Measurements from ENCODE around the gene KCNH1.
A peak's percentile ranks its signal among the peaks of the same experiment; 100 is the strongest.
"Not testable (repeated sequence)": the region's sequence is repeated elsewhere in the genome, so short reads cannot be mapped to it uniquely, and the experiment has no call there.

KCNH1 gene

DNA sequence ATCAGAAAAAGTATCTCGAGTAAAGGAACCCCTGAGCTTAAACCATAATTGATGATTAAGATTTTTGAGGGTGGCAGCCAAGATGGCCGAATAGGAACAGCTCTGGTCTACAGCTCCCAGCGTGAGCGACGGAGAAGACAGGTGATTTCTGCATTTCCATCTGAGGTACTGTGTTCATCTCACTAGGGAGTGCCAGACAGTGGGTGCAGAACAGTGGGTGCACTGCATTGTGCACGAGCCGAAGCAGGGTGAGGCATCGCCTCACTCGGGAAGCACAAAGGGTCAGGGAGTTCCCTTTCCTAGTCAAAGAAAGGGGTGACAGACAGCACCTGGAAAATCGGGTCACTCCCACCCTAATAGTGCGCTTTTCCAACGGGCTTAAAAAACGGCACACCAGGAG, 138.0 kb downstream of the KCNH1 start:
- not testable (repeated sequence) for DNase-seq

DNA sequence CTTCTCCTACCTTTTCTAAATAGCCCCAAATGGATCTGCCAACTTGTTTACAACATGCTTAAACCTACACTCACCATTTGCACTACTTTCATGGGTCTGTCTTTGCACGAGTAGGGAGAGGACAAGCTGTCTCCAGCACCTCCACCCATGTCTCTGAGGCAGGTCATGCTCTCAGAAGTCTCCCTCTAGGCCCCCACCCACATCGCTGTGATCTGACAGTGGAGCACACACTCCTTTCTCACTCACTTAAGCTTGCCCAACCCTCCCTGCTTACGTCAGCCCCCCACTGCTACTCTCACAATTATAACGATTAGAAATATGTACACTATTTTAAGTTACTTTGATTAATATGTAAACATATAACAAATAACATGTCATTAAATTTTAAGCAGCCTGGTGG, 141.1 kb downstream of the KCNH1 start:
- DNase-seq = no peak

DNA sequence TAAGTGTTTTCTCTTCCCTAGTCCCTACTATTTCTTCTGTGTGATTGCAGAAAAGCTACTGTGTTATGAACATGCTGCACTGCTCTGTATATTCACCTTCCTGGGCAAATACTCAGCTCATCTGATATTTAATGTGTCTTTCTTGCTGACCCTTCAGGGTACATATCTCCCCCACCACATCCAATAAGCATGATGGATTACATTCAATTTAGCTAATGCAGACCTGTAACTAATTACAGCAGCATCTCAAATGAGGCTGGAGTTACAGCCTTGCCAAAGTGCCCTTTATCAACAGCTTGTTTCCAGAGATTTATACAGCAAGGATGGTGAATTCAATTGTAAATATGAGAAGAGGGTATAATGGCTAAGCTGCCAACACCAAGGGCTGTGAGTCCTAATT, 144.0 kb downstream of the KCNH1 start:
- no peak for DNase-seq

DNA sequence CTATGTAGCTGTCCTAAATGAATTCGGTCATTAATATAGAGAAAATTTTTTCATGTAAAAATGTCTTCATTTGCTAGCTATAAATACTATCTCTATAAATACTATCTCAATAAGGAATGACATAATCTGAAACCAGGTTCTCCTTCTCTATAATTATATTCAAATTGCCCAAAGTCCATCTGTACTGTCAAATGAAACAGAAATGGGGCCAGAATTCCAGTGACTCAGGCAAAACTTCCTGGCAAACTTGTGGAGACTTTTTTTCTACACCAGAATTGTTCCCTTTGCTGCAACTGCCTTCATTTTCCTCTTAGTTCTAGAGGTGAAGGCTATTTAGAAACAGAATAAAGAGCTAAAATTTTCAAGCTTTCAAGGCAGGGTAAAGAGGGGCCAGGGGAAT, 152.5 kb downstream of the KCNH1 start:
- DNase-seq = no peak

DNA sequence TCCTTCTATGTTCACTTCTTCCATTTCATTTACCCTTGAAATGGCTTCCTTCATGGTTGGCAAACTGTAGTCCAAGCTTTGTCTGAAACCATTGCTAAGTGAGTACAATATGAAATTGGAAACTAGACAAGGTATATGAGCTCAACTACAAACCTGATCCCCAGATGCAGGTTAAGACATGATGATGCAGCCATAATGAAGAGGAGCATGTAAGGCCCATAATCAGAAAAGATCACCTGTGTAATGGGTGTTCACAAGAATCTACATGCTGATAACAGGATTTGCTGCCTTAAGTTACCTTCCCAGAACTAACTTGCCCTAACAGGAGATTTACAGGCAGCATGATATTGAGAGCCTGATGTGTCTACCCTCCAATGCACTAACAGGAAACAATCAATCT, 153.9 kb downstream of the KCNH1 start:
- DNase-seq = no peak

DNA sequence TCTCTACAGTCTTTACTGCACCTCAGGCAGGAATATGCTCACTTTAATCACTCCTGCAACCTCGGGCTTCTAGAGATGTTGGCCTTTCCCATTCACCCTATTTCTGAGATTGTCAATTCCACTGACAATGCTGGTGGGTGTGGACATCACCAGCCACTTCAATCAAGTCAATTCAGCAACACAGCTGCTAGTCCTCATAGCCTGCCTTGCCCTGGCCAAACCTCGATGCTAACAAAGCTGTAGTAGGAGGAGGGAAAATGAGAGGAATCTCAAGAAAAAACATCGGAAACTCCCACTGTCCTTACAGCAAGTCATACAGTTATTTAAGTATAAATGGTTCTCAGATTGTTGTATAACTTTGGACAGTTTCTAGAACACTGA, 155.0 kb downstream of the KCNH1 start:
- DNase-seq = no peak

DNA sequence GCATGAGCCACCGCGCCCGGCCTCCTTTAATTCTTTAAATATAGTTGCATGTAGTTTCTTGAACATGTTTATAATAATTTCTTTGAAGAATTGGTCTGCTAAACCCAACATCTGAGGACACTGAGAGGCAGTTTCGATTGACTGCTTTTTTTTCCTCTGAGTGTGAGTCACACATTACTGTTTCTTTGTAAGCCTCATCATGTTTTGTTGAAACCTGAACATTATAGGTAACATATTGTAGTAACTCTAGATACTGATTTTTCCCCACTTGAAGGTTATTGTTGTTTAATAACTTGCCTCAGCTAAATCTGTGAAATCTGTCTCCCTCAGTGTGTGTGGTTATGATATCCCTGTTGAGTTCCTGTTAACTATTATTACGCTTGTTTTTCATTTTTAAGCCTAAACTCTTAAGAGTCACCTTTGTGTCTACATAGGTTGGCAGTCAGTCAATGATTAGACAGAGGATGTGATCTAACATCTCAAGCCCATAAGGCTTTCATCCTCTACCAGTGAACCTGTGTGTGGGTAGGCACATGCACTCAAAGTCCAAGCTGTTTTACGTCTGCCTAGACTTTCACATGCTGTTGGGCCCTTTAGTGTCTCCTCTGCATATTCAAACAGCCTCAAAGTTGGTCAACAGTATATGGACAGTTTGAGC, 155.5 kb downstream of the KCNH1 start:
- no peak for DNase-seq

DNA sequence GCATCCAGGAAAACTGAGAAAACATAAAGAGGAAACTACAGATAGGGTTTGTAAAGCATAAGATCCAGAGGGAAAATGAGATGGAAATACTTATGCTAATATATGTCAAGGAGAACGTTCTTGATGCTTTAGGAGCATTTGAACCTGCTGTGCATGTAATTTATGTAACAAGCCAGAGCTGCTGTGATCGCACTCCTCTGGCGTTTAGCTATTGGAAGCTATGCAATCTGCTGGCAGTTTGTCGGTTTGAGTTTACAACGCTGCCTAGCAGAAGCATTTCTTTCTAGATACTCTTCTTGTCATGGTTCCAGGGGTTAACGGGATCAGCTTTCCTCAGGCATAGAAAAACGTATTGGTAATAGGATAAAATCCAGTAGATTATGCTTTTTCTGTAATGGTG, 182.7 kb downstream of the KCNH1 start:
- no peak for DNase-seq

DNA sequence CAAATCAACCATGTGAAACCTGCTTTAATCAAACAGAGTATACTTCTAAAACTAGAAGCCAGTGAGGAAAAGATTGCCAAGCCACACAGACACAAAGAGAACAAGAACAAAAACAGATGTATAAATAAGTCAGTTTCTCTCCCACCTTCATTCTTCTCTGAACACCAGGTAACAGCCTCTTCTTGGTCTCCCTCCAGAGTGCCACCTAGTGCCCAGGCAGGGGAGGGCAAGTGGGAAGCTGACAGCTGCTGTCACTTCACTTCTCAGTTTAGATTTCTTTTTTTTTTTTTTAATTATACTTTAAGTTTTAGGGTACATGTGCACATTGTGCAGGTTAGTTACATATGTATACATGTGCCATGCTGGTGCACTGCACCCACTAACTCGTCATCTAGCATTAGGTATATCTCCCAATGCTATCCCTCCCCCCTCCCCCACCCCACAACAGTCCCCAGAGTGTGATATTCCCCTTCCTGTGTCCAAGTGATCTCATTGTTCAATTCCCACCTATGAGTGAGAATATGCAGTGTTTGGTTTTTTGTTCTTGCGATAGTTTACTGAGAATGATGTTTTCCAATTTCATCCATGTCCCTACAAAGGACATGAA, 183.9 kb downstream of the KCNH1 start:
- DNase-seq = peak; percentile 70 to 74

DNA sequence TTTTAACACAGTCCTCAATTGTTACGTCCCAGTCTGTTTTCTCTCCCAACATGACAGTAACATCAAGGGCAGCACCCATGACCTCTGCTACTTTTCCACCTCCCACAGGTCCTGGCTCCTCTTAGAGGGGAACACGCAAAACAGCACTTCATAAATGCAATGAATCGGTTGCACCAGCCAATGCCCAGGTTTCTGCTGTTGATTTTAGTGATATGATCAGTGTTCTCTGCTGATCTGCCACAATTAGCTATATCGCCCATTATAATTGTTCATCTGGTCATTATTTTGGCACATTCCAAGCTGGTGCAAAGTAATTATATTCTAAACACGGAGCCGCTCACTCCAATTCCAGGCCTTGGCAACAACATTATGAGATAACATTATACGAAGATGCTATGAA, 184.5 kb downstream of the KCNH1 start:
- DNase-seq = no peak

DNA sequence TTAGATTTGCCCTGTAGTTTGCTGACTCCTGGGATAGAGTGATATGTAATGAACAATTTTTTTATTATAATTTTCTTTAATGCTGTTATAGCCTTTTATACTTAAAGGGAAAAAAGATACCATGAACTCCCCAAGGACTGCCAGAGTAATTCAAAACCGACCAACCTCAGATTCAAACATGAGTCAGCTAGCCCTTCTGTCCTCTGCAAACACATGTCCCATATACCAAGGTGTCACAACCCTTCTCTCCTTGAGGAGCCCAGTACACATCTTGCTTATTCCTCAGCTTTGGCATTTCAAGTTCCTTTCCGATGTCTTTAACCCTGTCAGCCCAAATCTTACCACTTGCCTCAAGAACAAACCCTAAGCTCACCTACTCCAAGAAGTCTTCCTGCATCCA, 184.9 kb downstream of the KCNH1 start:
- no peak for DNase-seq

DNA sequence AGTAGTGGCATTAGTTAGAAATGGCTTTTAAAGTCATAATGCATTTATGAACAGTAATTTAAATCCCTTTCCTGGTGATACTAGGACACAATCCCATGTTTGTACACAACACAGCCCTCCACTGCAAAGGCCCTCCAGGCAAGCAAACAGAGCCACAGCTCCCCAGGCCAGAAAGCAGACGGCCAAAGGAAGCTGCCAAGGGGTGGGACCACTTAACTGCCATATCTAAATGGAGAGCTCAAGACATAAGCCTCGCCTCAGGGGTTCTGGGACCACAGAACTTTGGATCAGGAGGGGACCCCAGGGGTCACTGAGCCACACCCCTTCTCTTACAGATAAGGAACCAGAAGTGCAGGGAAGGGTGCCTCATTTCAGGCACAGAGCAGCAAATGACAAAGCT, 189.7 kb downstream of the KCNH1 start:
- DNase-seq = no peak

DNA sequence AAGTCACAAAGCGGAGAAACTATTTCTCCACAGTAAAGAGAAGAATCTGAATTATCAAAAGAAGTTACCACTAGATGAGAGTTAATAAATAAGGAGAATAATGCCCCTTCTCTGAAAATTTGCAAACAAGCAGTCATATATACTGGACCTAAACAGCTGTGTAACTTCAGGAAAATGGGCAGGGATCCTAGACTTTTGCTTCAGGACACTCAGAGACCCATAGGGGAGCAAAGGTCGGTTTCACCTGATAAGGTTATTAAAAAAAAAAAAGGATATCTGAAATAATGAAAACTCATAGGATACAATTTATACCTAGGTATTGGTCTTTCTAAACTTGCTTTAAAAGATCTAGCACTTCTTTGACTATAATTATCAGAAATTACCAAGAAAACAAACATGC, 191.4 kb downstream of the KCNH1 start:
- DNase-seq = no peak

DNA sequence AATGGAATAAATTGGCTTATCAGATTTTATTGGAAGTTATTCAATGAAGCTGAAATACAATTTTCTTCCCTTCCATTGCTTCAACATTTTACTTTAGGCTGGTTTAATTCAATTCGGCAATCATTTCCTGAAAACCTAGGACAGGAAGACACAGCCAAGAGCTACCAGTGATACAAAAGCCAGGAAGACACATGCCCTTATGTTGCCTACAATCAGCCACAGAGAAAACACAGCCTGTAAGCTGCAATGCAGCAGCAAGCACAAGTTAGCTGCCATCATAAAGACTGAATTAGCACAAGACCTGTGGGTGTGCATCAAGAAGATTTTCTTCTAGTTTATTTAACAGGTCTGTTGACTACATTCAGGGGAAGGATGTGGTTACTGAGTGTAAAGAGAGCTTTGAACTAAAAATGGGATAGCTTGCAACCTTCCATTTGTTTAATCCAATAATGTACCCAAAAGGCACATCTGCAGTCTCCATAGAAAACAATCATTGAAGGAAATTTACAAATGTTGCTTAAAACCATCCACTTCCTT, 193.8 kb downstream of the KCNH1 start:
- no peak for DNase-seq

DNA sequence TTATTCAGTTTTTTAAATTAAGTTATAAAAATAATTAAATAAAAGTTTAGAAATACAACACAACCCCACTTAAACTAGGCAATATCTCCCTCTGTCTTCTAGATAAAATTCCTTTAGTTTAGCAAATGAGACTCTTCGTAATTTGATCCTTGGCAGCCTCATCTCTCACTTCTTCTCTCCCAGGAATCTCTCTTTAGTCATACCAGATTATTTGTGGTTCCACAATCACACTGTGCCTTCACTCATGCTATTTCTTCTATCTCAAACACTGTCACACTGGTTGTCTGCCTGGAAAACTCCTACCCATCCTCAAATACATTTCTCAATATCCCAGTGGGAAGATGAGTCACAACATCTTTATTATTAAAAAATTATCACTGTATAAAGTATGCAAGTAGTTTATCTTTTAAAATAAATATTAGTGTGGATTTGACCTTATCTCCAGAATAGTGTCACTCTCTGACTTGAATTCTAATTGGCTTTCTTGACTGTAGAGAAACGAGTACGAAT, 195.5 kb downstream of the KCNH1 start:
- no peak for DNase-seq

DNA sequence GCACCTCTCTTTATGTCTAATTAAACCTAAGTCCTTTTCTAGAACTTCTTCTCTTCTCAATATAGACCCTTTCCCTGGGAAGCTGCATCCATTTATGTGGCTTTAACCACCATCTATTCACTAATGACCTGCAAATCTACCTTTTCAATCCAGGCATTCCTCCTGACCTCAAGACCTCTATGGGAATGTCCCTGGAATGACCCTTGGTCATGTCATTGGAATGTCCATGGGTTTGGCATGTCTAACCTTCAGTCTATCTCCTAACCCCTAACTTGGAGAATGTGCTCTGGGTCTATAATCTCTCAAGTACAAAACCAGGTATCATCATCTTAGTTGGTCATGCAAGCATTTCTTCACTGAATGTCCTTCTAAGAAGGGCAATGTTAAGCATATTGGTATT, 196.1 kb downstream of the KCNH1 start:
- no peak for DNase-seq

DNA sequence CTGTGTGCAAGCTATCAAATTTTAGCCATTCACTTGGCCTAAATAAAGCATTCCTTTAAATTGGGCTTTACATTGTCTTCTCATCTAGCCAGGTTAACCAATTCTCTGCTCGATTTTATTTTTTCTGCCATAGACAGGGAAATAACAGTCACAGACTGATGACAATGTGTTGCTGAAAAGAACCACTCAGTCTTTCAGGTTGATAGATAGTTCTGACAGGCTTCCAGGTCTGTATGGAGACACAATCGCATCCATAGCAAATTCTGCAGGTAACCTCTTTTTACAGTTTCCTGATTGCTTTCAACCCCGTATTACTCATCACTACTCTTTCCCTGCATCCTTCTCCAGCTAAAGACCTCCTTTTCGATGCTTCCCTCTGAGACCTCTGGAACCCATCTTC, 198.0 kb downstream of the KCNH1 start:
- no peak for DNase-seq

DNA sequence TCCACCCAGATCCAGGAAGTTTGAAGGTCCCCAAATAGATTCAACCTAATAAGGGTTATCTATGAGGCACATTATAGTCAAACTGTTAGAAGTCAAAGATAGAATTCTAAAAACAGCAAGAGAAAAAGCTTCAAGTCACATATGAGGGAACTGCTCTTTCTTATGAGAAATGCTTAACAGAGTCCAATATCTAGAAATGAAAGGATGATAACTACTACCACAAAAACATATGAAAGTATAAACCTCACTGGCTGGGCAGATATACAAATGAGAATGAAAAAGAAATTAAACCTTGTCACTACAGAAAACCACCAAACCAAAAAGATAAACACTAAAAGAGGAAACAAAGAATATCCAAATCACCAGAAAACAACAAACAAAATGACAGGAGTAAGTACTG, 201.8 kb downstream of the KCNH1 start:
- DNase-seq = no peak

DNA sequence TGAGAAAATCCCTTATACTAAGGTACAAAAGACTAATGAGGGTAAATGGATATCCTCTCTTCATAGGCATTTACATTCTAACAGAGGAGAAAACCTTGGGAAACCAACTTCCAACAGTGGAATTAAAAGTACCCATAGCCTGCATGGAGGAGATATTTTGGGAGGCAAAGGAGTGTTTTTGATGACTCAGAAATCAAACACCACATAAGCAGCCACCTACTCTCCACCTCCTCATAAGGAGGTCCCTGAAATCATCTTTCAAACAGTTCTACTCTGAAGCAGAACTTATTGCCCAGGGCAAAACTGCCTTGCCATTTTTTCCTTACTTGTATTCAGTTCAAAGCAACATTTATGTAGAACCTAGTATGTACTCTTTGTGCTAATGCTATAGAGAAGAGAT, 211.3 kb downstream of the KCNH1 start:
- DNase-seq = no peak

DNA sequence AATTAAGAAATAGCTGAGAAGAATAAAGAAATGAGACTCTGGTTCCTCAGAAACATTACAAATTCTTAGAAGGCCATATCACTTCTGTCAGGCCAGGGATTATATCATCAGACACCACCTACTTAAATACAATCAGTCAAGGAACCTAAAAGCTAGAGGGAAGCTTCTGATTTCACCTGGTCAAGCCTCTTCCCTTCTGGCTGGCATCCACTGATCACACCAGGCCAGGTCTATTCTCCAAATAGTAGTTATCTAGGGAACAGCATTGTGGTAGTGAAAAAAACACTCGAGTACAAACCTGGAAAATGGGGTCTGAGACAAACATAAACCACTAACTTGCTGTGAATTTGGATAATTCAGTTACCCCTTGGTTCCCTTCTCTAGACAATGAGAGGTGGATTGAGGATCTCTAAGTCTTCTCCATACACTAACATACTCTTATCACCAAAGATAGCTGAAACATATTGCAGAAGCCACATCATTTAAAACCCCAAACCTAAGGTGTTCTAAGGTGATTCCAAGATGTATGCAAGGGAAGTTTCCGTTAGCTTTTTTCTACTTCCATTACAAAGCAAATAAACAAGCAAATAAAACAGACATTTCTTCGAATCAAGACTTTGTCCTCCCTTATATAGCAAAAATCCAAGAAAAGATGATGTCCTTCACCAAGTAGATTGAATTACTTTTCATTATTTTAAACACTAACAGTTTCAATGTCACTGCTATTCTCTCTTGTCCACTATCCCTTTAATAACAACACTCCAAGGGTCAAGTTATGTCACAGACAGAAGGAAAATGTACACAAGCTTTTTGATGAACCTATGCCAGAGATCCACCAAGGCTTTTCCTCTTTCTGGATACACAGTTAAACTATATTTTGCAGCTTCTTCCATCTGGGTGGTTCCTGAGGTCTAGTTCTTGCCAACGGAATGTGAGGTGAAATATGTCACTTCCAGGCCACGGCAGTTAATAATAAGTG, 212.9 kb downstream of the KCNH1 start:
- no peak for DNase-seq

DNA sequence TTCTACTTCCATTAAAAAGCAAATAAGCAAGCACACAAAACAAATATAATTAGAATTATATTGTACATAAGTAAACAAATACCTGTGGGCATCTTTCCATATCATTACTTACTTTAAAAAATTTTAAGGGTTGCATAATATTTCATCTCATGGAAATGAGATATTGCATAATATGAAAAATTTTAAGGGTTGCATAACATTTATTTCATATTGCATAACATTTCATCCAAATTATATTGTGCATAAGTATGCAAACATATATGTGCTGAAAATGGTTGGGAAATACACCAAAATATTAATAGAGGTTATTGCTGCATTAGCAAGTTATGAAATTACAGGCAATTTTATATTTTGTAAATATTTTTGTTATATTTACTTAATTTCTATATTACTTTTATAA, 213.7 kb downstream of the KCNH1 start:
- no peak for DNase-seq

DNA sequence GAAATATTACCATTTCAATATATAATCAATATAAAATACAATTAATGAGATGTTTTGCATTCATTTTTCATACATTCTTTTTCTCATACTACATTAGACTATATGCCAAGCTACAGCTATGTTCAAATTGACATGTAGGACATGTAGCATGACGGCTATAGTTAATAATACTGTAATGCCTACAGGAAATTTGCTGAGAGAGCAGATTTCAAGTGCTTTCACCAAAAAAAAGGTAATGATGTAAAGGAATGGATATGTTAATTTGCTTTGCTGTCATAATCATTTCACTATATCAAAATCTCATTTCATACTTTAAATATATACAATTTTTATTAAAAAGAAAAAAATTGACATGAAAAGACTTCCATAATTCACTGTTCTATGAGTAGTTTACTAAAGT, 215.1 kb downstream of the KCNH1 start:
- DNase-seq = no peak

DNA sequence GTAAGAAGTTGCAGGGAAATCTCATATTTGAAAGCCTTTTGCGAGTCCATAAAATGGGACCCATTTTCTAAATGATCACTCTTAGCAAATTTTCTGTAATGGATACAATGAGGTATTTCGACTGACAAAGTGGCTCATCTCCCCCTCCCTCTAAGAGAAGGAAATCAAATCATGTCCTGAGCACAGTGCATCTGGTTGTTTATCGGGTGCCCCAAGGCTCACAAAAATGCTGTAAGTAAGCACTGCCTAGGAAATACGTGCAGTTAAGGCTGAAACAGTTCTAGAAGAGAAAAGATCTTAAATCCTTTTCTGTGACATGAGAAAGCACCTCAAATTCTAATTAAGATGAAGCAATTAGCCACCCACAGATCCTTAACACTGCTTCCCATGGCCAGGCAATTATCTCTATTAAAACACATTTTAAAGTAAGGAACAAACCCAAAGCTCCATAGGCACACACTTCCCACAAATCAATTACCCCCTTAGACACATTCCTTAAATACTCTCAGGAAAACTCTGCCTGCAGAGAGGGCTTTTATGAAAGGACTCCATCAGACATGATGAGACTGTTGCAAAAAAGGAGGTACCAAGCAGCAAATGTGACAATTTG, 216.3 kb downstream of the KCNH1 start:
- no peak for DNase-seq

All from activated CD4-positive, alpha-beta T cell treated with anti-CD3 and anti-CD28 coated beads, Interleukin-2, amount 50 U/mL, for 48 hours (primary cell).